Frontal cortex (tissue), 4 donors: ENCODE measurements around the gene API5. TPM values are rescaled to one million over a fixed set of nuclear protein-coding genes. Genes with fewer than 3 reads are reported as not detected.
"Not testable (repeated sequence)": the region's sequence is repeated elsewhere in the genome, so short reads cannot be mapped to it uniquely, and the experiment has no call there.

Source experiments
- DNase-seq, 2 donors: peaks; one replicate each; pipeline ENCODE4 v3.0.0; 2012; ENCODE audit warnings: low spot score in 2 of 2
- FAIRE-seq: peaks from 2 replicates; lab custom pipeline; 2012; peaks lifted over from hg19 to GRCh38; lab: Jason Lieb, UNC
- total RNA-seq: library from RNA; depleted of rRNA; stranded (reverse); fragments of >200 nt; gene quantifications from one replicate; pipeline ENCODE4 v1.2.3, GENCODE V29; 2014
- donor health status: control.
- donor health status: control.
- donor health status: control.

API5 gene
- 99.9 TPM for total RNA-seq

DNA sequence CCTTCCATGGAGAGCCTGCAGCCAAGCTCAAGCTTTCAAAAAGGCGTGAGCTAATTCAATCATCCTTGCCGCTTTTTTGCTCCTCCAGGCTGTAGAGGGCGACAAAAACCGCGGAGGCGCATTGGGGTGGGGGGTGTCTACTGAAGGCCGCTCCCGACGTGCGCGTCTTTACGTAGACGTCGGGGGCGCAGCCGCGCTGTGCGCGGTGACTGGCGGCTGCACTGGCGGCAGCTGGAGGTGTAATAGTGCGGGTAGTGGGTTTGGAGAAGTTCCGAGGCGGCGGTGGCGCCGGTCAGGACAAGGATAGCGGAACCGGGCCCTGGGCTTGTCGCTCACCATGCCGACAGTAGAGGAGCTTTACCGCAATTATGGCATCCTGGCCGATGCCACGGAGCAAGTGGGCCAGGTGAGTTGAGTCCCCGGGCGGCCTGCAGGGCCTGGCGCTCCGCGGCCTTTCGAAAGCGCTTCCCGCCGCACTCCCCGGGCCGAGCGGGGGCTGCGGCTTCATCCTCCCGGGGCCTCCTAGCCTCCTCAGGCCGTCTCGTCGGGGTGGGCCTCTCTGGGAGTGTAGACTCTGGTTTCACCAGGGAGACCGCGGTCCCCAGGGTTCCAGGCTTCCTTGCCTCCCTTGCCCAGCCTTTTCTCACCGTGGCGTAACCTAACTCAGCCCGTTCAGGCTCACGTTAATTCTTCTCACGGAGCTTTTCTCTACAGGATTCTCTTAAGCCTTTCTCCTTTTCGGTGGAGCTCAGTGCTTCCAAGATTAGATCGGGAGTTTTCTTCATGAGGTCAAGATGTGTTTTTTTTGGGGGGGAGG lies at the start of gene API5:
TSS of gene API5 (plus strand) at position 206 of the 817 bp plus-strand sequence. CDS start at position 338, 132 bp downstream.
- no peak for FAIRE-seq
- DNase-seq: peak; percentile 71 to 76

DNA sequence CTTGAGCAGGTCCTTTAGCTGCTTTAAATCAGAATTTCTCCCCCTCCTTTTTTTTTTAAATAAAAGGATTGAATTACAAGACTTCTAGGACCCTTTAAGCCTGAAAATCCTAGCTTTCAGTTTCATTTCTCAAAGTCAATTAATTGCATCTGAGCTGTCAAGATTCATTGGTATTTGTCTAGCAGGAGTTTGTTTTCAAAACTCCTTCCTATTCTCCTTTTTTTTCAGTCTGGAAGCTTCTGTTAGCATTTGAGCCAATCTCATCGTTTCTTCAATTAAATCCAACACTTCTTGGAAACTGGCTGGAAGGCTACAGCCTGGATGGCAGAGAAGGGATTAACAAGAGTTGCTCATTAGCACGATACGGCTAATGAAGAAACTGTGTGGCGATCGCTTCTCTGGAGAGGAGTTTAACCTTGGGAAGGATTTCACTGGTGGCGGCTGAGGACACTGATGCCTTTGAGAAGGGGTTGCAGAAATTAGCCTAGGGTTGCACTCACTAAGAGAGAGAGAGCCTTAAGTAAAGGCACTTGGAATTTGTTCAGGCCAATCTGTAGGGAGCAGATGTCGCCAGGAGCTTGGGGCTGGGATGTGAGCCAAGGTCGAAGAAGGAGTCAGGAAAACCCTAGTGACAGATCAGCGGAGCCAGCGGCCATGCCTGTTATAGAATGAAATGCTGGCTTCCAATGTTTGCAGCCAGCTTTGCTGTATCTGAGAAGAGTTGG lies 43.8 kb upstream of the API5 start:
- no peak for FAIRE-seq
- no peak for DNase-seq

- DNase-seq: no peak
- no peak for FAIRE-seq
Observed at GRCh38 chr11:43268786-43269185, 43.0 kb upstream of the API5 start.

- FAIRE-seq: no peak
Observed at GRCh38 chr11:43269254-43269918, 42.4 kb upstream of the API5 start.

GRCh38 chr11:43270468-43270867 lies 41.3 kb upstream of the API5 start:
- FAIRE-seq (no peak), DNase-seq (no peak)

More at GRCh38 chr11:43269254-43269918, 42.4 kb upstream of the API5 start:
- DNase-seq: no peak

DNA sequence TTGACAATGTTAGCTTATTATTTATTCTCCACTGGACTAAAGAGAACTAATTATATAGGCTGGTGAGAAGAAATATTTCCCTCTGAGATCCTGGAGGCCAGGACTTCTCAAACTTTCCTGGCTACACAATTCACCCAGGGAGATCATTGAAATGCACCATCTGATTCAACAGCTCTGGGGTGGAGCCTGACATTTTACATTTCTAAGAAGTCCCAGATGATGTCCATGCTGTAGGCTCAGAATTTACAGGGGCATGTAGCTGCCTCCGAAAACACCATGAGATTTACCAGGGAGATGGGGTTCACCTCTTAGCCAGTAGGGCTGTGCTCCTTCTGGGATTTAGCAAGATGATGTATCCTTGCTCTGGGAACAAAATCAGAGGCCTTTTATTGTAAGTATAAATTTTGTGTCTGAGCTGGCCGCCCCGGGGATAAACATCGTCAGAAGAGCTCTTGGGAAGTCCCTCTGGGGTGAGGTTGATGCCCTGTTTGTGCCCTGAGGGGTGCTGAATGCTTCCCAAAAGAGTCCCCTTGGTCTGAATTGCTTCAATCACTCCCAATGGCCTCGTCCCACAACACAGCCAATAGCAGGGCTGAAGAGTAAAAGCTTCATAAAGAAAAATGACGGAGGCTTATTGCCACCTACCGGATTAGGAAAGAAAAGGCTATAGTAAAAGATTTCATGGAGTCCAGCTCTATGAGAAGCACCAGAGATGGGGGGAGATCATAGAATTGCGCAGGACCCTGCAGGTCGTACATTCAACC lies 33.4 kb upstream of the API5 start:
- no peak for FAIRE-seq
- no peak for DNase-seq

DNA sequence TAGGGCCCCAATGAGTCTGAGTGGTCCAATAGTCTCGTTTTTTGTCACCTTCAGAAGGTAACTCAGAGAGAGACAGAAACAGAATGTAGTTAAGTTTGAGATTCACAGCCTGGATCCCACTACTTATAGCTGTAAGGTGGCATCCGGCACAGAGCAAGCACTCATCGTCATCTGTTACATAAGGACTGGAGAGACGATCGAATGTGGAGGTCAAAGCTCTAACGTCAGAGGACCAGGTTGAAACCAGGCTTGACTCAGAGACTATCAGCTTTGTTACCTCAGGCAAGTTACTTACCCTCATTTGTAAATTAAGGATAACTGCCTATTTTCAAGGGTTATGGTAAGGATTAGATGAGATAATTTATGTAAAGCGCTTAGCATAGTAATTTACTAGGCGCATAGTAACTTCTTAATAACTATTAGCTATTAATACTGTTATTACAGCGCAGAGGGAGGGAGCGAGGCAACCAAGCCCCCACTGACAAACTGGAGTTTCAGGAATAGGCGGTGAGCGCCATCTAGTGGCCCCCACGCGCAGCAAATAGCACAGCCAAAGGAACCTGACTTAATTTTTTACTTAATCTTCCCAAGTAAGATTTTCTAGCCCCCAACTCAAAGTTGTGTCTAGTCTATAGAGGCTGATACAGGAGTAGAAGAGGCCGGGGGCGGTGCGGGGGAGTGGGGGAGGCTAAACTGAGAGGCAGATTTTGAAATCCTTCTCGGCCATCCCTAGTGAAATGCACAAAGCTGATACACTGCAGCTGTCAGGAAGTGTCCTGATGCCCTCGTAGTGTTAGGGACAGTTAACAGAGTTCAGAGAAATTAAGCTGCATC lies 29.0 kb upstream of the API5 start:
- FAIRE-seq: no peak

DNA sequence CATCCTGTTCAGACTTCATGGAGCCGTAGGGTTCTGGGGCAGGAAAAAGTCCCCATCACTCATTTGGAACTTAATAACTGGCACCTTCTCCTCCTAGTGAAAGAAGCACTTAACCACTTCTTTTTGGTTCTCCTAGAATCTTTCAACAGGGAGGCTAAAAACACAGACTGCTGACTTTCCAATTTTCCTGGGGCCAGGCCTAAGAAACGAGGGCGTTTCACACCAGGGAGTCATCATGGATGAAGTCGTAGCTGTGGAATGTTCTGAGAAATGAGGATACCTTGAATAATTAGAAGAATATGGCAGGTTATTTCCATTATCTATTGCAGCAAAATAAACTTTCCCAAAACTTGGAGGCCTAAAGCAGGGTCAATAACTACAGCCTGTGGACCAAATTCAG lies 26.0 kb upstream of the API5 start:
- FAIRE-seq (no peak), DNase-seq (no peak)

More for the DNA sequence above, 29.0 kb upstream of the API5 start:
- peak in 1 of 2 donors; percentile 30 for DNase-seq

DNA sequence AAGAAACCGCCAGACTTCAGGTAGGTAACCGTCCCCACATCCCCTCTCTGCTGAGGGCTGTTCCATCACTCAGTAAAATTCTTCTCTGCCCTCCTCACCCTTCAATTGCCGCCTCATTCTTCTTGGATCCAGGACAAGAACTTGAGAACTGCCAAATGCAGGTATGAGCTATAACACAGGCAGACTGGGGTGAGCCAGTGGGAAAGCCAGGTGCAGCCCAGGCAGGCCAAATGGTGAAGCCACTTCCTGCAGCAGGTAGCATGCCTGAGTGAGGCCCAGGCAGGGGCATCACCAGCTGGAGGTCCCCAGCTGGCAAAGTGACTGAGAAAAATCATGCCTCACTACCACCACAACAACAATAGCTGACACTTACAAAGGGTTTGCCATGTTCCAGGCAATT lies 22.4 kb upstream of the API5 start:
- no peak for FAIRE-seq
- no peak for DNase-seq

DNA sequence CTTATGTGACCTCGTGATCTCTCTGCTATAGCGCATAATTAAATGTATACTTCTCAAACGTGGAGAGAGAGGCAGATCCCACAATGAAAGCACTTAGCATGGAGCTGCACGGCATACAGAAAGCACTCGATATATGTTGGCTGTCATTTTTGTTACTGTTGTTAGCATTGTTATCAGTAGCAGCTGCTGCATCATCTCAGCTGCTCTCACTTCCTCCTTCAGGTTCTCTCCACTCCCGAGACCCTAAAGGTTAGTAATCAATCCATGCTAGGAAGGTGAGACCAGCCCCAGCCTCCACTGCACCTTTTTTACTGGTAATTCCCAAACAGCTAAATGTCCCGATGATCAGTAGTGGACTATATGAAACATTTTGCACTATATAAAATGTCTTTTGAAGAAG lies 13.4 kb upstream of the API5 start:
- DNase-seq: no peak
- FAIRE-seq: no peak

- FAIRE-seq (no peak), DNase-seq (no peak)
Observed at GRCh38 chr11:43315966-43316365, 4.2 kb downstream of the API5 start.

DNA sequence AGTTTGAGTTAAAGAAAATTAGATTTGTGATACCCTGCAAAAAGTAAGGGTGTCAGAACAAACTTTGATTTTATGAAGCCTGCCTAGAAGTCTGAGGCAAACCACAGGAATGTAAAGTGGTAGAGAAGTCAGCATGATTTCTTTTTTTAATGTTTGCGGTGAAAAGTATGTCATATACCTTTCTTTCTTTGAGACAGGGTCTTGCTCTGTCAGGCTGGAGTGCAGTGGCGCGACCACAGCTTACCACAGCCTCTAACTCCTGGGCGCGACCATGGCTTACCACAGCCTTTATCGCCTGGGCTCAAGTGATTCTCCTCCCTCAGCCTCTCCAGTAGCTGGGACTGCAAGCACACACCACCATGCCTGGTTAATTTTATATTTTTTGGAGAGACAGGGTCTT lies 4.7 kb downstream of the API5 start:
- DNase-seq (no peak), FAIRE-seq (no peak)

GRCh38 chr11:43327987-43328386 lies 16.2 kb downstream of the API5 start:
- no peak for DNase-seq
- FAIRE-seq: no peak

GRCh38 chr11:43328482-43328881 lies 16.7 kb downstream of the API5 start:
- DNase-seq (no peak), FAIRE-seq (no peak)

- no peak for FAIRE-seq
- DNase-seq: no peak
Observed at GRCh38 chr11:43341159-43341558, 29.4 kb downstream of the API5 start.

GRCh38 chr11:43351426-43351825 lies 39.6 kb downstream of the API5 start:
- FAIRE-seq, DNase-seq: not testable (repeated sequence)

GRCh38 chr11:43354311-43354710 lies 42.5 kb downstream of the API5 start:
- DNase-seq (no peak), FAIRE-seq (no peak)

DNA sequence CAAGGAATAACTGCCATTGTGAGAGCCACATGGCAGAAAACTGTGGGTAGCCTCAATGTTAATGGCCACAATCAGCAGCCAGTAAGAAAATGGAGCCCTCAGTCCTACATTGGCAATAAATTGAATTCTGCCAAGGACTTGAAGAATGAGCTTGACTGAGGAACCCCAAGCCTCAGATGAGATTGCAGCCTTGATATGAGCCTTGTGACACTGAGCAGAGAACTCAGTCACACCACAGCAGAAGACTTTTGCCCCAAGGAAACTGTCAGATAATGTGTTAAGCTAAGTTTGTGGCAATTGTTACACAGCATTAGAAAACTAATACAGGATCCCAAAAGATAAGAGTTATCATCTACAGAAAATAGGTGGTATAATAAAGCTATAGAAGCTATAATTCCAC lies 44.5 kb downstream of the API5 start:
- DNase-seq (no peak), FAIRE-seq (no peak)

DNA sequence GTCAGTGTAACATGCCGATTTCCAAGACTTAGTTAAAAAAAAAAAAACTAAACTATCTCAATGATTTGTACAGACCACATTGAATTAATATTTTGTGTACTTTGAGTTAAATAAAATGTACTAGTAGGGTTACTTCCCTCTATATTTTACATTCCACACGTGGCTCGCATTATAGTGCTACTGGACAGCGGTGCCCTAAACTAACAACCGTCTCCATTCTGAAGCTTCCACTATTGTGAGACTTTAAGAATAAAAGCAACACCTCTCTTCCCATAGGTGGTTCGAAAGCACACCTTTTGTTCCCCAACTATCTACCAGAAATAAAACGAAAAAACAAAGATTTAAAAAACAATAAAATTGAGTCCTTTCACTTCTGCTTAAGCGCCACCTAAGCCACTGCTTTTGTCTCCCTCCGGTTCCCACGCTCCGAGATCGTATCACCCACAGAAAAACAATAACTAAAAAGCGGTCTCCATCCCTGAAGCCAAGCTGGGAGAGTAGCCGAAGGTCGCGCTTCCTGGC lies 46.5 kb downstream of the API5 start:
- no peak for DNase-seq

More for the DNA sequence above, 46.5 kb downstream of the API5 start:
- FAIRE-seq: no peak
